Vagina (tissue), 2 donors: ENCODE results near the gene PLEKHG3. TPM values are rescaled to one million over a fixed set of nuclear protein-coding genes. Genes with fewer than 3 reads are reported as not detected.

ENCODE experiments used
- DNase-seq, 2 donors: peaks; one replicate each; pipeline ENCODE4 v3.0.0-alpha.2; 2017; ENCODE audit errors: extremely low spot score in 2 of 2
- H3K27ac ChIP-seq: fragments of 200-600 bp; sonication (generic); one replicate; pipeline ENCODE4 v1.5.1; 2019
- H3K27me3 ChIP-seq: fragments of 200-600 bp; sonication (generic); one replicate; pipeline ENCODE4 v1.5.1; 2019
- H3K36me3 ChIP-seq, 2 donors: fragments of 200-600 bp; sonication (generic); one replicate each; pipeline ENCODE4 v1.5.1; 2017 to 2019
- H3K4me1 ChIP-seq: fragments of 200-600 bp; sonication (generic); one replicate; pipeline ENCODE4 v1.5.1; 2019
- H3K4me3 ChIP-seq, 2 donors: fragments of 200-600 bp; sonication (generic); 1 replicate in 1 of 2; 2 replicates in 1 of 2; pipeline ENCODE4 v1.5.1; 2016 to 2019
- H3K9me3 ChIP-seq: fragments of 200-600 bp; sonication (generic); one replicate; pipeline ENCODE4 v1.5.1; 2019
- POLR2A ChIP-seq, 2 donors: fragments of 450-650 bp; IDR thresholded peaks; one replicate each; pipeline ENCODE4 v1.6.1; 2017; ENCODE audit warnings: antibody characterized with exemption in 2 of 2, mild to moderate bottlenecking in 2 of 2, moderate library complexity in 2 of 2
- POLR2AphosphoS5 ChIP-seq, 2 donors: sonication (generic); formaldehyde crosslinking; IDR thresholded peaks; one replicate each; pipeline ENCODE4 v1.9.0; 2017; ENCODE audit warnings: antibody characterized with exemption in 2 of 2, mild to moderate bottlenecking in 2 of 2, low read depth in 1 of 2; ENCODE audit not compliant: insufficient read depth in 1 of 2
- intact Hi-C: fragments of 100-400 bp; cut with DNase I; formaldehyde crosslinking; loops from one replicate; pipeline ENCODE4 v1.15.1; 2023
- total RNA-seq: library from RNA; depleted of rRNA; stranded (reverse); fragments of >200 nt; gene quantifications from one replicate; pipeline ENCODE4 v1.2.3, GENCODE V29; 2016
- TF ChIP-seq, protein P1 (sequence below), 3 experiments: fragments of 450-650 bp in 2 of 3; fragments of 200-600 bp in 1 of 3; sonication (generic) in 1 of 3; IDR thresholded peaks; one replicate each; pipeline ENCODE4 v1.5.1; 2017 to 2019; ENCODE audit warnings: antibody characterized with exemption in 3 of 3, mild to moderate bottlenecking in 2 of 3, moderate library complexity in 2 of 3

Gene PLEKHG3
- total RNA-seq, 1 donor from 2014 or later = 50.1 TPM

DNA sequence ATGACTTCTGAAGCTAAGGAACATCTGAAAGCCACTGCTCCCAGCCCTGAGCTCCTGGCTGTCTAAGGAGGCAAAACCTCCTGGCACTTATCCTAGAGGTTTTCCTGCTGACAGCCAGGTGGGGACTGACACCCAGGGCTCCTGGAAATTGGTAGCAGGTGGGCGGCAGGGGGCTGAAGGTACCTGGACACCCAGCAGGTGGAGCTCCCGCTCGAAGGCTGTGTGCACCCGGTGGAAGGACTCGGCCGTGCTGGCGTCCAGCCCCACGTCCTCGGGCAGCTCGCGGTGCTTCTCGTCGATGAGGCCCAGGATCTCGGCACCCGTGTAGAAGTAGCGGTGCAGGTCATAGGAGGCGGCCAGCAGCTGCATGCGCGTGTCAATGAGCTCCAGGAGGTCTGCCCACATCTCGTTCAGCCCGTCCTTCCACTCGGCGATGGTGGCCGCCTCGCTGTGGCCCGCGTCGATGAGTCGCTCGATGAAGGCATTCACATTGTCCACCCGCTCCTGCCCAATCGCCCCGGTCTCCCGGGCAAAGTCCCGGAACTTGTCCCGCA is 68.2 kb downstream of the PLEKHG3 start:
- DNase-seq = no peak
- Histone ChIP-seq H3K27me3 (no peaks in the 10 kb centered on the region), H3K36me3 (no peaks in the 10 kb centered on the region), H3K27ac (no peak overlapping the region), H3K4me3 (no peak overlapping the region), H3K9me3 (no peaks in the 10 kb centered on the region), H3K4me1 (no peaks in the 10 kb centered on the region)
- intact Hi-C loops = no loop called here
- TF ChIP-seq, protein P1, sequence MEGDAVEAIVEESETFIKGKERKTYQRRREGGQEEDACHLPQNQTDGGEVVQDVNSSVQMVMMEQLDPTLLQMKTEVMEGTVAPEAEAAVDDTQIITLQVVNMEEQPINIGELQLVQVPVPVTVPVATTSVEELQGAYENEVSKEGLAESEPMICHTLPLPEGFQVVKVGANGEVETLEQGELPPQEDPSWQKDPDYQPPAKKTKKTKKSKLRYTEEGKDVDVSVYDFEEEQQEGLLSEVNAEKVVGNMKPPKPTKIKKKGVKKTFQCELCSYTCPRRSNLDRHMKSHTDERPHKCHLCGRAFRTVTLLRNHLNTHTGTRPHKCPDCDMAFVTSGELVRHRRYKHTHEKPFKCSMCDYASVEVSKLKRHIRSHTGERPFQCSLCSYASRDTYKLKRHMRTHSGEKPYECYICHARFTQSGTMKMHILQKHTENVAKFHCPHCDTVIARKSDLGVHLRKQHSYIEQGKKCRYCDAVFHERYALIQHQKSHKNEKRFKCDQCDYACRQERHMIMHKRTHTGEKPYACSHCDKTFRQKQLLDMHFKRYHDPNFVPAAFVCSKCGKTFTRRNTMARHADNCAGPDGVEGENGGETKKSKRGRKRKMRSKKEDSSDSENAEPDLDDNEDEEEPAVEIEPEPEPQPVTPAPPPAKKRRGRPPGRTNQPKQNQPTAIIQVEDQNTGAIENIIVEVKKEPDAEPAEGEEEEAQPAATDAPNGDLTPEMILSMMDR (IDR thresholded peaks at IDR 0.05) = no peak
- no peak for TF ChIP-seq POLR2AphosphoS5 (IDR thresholded peaks at IDR 0.05; ENCODE audit: insufficient read depth in 1 of 2, low read depth in 1 of 2)
- no peak for TF ChIP-seq POLR2A (IDR thresholded peaks at IDR 0.05)

DNA sequence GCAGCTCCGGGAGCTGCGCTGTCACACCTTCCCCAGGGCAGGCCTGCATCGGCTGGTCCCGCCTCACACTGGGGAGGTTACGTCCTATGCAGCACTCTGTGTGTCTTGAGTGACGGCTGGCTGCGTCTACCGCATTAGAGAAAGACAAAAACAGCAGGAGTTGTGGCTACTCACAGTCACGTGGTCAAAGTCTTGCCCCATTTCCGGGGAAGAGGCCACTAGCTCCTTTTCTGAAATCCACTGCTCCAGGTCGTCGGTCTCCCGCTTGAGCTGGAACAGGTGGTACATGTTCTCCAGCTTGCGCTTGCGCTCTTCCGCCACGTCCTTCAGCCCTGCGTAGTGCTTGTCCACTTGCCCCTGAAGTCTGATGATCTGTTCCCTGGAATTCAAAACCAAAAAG is 68.8 kb downstream of the PLEKHG3 start:
- intact Hi-C loops = no loop called here
- Histone ChIP-seq H3K9me3 (no peaks in the 10 kb centered on the region), H3K4me3 (no peak overlapping the region), H3K27me3 (no peaks in the 10 kb centered on the region), H3K36me3 (no peaks in the 10 kb centered on the region), H3K4me1 (no peaks in the 10 kb centered on the region), H3K27ac (no peak overlapping the region)
- DNase-seq = no peak
- TF ChIP-seq POLR2A (IDR thresholded peaks at IDR 0.05) (no peak), POLR2AphosphoS5 (IDR thresholded peaks at IDR 0.05; ENCODE audit: insufficient read depth in 1 of 2, low read depth in 1 of 2) (no peak)
- TF ChIP-seq, protein P1 (IDR thresholded peaks at IDR 0.05) = no peak

DNA sequence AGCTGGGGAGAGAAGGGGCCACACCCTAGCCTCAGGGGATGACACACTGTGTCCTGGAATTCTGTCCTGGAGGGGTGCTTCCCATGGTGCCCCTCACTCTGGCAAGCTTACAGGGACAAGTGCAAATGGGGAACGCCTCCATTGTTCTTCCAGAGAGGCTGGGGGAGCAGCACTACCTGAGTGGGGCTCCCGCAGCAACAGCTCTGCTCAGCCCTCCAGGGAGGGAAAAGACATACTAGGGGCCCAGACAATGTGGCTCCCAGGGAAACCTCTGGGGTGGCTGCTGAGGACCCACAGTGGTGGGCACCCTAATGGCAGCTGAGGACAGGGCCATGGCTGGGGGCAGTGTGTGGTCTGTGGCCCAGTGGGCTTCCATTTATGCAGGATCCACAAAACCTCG is 69.4 kb downstream of the PLEKHG3 start:
- no peak for DNase-seq
- no peaks in the 10 kb centered on the region for H3K4me1 ChIP-seq
- H3K27ac ChIP-seq = no peak overlapping the region
- no peaks in the 10 kb centered on the region for H3K27me3 ChIP-seq
- TF ChIP-seq, protein P1 (IDR thresholded peaks at IDR 0.05) = no peak
- TF ChIP-seq POLR2A (IDR thresholded peaks at IDR 0.05) (no peak), POLR2AphosphoS5 (IDR thresholded peaks at IDR 0.05; ENCODE audit: insufficient read depth in 1 of 2, low read depth in 1 of 2) (no peak)
- no peaks in the 10 kb centered on the region for H3K36me3 ChIP-seq
- H3K4me3 ChIP-seq = no peak overlapping the region
- intact Hi-C loops = no loop called here
- H3K9me3 ChIP-seq = no peaks in the 10 kb centered on the region

DNA sequence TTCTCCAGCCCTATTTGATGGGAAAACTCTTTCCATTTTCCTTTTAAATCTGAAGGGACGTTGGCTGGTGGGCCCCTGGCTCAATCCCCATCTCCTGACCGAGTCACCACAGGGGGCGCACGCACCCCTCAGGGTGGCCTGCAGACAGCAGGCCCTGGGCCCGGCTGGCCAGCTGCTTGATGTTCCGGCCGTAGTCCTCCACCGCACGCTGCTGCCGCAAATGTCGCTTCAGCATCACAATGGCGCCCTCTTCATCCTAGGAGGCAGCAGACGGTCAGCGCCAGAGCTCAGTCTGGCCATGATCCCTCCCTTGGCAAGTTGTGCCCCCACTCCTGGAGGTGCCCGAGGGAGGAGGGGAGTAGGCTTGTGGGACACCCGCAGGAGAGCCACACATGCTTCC is 70.0 kb downstream of the PLEKHG3 start:
- H3K27ac ChIP-seq = no peak overlapping the region
- no peaks in the 10 kb centered on the region for H3K36me3 ChIP-seq
- DNase-seq = no peak
- intact Hi-C loops = no loop called here
- no peaks in the 10 kb centered on the region for H3K9me3 ChIP-seq
- H3K27me3 ChIP-seq = no peaks in the 10 kb centered on the region
- no peaks in the 10 kb centered on the region for H3K4me1 ChIP-seq
- TF ChIP-seq POLR2AphosphoS5 (IDR thresholded peaks at IDR 0.05; ENCODE audit: insufficient read depth in 1 of 2, low read depth in 1 of 2) (no peak), POLR2A (IDR thresholded peaks at IDR 0.05) (no peak)
- TF ChIP-seq, protein P1 (IDR thresholded peaks at IDR 0.05) = no peak
- no peak overlapping the region for H3K4me3 ChIP-seq

DNA sequence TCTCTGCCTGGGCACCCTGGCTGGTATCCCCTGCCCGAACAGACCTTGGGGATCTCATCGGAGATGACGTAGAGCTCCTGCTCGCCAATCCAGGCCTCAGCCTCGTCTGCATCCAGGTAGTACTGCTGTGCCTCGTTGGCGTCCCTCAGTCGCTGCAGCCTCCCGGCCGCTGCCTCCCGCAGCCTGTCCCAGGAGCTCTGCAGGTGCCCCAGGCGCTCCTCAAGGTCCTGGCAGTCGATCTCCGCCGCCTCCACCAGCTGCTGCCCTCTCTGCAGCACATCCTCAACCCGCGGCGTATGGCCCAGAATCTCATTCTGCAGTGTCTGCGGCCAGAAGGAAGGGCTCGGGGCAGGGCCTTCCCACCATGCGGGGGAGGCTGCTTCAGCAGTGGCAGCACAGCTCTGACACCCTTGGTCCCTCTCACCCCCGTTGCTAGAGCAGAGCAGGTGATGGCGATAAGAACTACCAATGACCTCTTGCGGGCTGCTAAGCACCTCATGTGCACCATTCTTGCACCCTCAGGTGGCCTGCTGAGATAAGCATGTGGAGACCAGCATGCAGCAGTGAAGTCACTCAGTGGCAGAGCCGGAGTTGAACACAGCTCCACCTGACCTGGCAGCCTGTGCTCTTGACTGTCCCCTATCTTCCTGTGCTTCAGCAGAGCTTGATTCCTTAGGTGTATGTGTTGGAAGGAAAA is 71.0 kb downstream of the PLEKHG3 start:
- no peaks in the 10 kb centered on the region for H3K9me3 ChIP-seq
- no peak overlapping the region for H3K27ac ChIP-seq
- H3K36me3 ChIP-seq = no peaks in the 10 kb centered on the region
- no peak for DNase-seq
- no peak overlapping the region for H3K4me3 ChIP-seq
- no peaks in the 10 kb centered on the region for H3K27me3 ChIP-seq
- TF ChIP-seq POLR2A (IDR thresholded peaks at IDR 0.05) = no peak
- TF ChIP-seq, protein P1 (IDR thresholded peaks at IDR 0.05) = no peak
- TF ChIP-seq POLR2AphosphoS5 (IDR thresholded peaks at IDR 0.05; ENCODE audit: insufficient read depth in 1 of 2, low read depth in 1 of 2) = no peak
- intact Hi-C loops = no loop called here
- no peaks in the 10 kb centered on the region for H3K4me1 ChIP-seq
